ENCODE results near the gene PROSER3. TPM values are rescaled to one million over a fixed set of nuclear protein-coding genes. Genes with fewer than 3 reads are reported as not detected.

PROSER3 gene
- total RNA-seq, 4 donors from 2014 or later, result 3.7 to 9.7 (median 8.6) TPM

DNA sequence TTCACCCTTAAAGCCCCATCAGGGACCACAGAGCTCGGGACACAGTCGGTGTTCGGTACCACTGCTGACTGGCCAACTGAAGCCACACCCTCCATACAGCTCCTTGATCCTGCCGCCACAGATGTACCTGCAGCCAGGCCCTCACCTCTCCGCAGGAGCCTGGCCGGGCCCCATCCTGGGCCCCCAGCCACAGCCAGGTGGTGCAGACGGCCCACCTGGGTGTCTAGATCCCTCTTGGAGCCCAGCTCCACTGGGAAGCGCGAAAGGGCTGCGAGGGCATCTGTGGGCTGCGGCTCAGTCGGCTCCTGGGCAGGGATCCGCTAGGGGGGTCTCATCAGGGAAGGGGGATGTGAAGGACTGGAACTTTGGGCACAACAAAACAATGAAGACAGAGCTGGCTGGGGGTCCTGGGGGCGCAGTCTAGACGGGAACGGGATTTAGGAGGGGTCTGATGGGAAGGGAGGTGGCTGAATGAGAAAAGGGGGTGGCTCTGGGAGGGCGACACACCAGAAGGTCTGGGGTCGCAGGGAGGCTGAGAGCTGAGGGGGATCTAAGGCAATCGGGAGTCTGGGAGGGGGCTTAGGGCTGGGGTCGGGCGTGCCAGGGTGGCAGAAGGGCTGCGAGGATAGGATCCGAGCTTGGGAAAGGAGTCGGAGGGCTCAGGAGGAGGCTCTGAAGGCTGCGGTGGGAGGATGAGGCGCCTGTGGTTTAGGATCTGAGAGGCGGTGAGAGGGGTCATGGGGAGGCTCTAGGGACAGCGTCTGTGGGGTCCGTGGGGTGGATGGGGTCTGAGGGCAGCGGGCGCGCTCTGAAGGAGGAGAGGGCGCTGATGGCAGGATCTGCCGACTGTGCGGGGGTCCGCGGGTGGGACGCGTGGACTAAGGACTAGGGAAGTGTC lies 38.9 kb downstream of the PROSER3 start:
- DNase-seq, result no peak
- TF ChIP-seq, protein P1, sequence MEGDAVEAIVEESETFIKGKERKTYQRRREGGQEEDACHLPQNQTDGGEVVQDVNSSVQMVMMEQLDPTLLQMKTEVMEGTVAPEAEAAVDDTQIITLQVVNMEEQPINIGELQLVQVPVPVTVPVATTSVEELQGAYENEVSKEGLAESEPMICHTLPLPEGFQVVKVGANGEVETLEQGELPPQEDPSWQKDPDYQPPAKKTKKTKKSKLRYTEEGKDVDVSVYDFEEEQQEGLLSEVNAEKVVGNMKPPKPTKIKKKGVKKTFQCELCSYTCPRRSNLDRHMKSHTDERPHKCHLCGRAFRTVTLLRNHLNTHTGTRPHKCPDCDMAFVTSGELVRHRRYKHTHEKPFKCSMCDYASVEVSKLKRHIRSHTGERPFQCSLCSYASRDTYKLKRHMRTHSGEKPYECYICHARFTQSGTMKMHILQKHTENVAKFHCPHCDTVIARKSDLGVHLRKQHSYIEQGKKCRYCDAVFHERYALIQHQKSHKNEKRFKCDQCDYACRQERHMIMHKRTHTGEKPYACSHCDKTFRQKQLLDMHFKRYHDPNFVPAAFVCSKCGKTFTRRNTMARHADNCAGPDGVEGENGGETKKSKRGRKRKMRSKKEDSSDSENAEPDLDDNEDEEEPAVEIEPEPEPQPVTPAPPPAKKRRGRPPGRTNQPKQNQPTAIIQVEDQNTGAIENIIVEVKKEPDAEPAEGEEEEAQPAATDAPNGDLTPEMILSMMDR (IDR thresholded peaks at IDR 0.05), result no peak
- no peak for TF ChIP-seq POLR2A (IDR thresholded peaks at IDR 0.05)
- WGBS, 2 donors, result 15 to 24% methylated on average over 28 to 29 of the region's 39 CpGs
- peak overlapping the region in 2 of 4 donors; percentile 15 to 43 for H3K4me3 ChIP-seq
- no peaks in the 10 kb centered on the region for H3K36me3 ChIP-seq
- no peak overlapping the region for H3K27ac ChIP-seq
- H3K4me1 ChIP-seq, result no peaks in the 10 kb centered on the region
- intact Hi-C loops (cut with DNase I), result no loop called here
- H3K27me3 ChIP-seq, result peaks cover 0 to 75% (median 5%) of the 10 kb centered on the region in 4 donors
- H3K9me3 ChIP-seq, result no peaks in the 10 kb centered on the region

DNA sequence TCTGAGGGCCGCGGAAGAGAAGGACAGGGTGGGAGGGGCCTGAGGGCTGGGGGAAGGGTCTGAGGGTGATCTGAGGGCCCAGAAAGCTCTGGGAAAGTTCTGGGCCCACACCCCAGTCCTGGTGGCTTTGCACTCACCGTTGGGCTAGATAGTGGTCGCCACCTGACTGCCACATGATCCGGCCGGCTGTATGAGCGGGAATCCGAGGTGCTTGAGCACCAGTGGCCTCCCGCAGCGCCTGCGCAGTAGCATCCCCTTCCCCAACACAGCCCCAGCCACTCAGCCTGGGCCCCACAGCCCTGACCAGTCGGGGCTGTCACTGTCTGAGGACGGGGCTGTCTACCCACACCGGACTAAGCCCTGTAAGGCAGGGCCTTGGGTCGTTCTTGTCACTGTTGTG lies 39.7 kb downstream of the PROSER3 start:
- WGBS, 2 donors, result 6 to 14% methylated on average over 6 of the region's 15 CpGs
- H3K27me3 ChIP-seq, result peaks cover 0 to 71% (median 5%) of the 10 kb centered on the region in 4 donors

DNA sequence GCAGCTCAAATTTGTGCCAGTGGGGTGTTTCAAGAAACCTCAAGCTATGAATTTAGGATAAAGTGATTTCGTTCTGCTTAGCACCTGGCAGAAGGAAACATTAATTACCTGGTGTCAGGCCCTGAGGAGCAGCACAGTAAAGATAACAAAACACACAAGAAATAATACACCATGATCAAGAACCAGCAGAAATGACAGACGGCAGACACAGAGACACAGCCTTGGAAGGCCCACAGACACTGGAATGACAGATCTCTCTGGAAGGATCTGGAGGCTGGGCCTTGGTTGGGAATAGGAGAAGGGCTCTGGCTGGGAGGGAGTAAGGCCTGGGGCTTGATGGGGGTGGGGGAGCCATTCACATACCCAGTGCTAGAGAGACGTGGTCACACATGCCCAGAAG lies 43.9 kb downstream of the PROSER3 start:
- H3K27me3 ChIP-seq, result peaks cover 0 to 58% (median 3%) of the 10 kb centered on the region in 4 donors
- no peak overlapping the region for H3K27ac ChIP-seq
- no peak for TF ChIP-seq POLR2A (IDR thresholded peaks at IDR 0.05)
- TF ChIP-seq, protein P1 (IDR thresholded peaks at IDR 0.05), result no peak
- 29 to 41% methylated on average over 2 to 3 of the region's 3 CpGs for WGBS, 2 donors
- DNase-seq, result no peak
- intact Hi-C loops (cut with DNase I), result no loop called here
- no peaks in the 10 kb centered on the region for H3K9me3 ChIP-seq
- no peaks in the 10 kb centered on the region for H3K4me1 ChIP-seq
- no peaks in the 10 kb centered on the region for H3K36me3 ChIP-seq
- no peak overlapping the region for H3K4me3 ChIP-seq

More for the DNA sequence above, 39.7 kb downstream of the PROSER3 start:
- TF ChIP-seq, protein P1 (IDR thresholded peaks at IDR 0.05), result no peak
- no peak for TF ChIP-seq POLR2A (IDR thresholded peaks at IDR 0.05)
- Histone ChIP-seq H3K4me1 (no peaks in the 10 kb centered on the region), H3K9me3 (no peaks in the 10 kb centered on the region), H3K36me3 (no peaks in the 10 kb centered on the region), H3K27ac (no peak overlapping the region), H3K4me3 (peak overlapping the region in 2 of 4 donors; percentile 15 to 43)
- intact Hi-C loops (cut with DNase I), result no loop called here
- DNase-seq, result no peak

DNA sequence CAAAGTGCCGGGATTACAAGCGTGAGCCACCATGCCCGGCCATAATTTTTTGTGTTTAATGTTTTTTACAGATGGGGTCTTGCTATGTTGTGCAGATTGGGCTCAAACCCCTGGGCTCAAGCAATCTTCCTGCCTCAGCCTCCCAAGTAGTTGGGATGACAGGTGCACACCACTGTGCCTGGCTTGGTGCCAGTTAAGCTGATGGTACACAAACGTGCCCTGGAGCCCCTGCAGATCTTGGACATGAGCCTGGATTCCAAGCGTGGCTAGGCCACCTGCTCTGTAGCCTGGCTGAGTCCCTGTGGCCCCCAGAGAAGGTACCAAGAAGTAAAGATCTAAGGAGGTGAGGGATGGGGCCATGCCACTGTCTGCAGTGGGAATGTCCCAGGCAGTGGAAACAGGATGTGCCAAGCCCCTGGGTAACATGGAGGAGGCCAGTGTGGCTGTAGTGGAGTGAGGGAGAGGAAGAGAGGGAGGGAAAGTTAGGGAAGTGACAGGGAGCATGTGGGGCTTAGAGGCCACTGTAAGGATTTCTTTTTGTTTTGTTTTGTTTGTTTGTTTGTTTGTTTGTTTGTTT lies 47.6 kb downstream of the PROSER3 start:
- Histone ChIP-seq H3K9me3 (no peaks in the 10 kb centered on the region), H3K27me3 (peaks cover 0 to 43% (median 0%) of the 10 kb centered on the region in 4 donors), H3K36me3 (no peaks in the 10 kb centered on the region), H3K4me3 (no peak overlapping the region), H3K27ac (no peak overlapping the region), H3K4me1 (no peaks in the 10 kb centered on the region)
- intact Hi-C loops (cut with DNase I), result no loop called here
- TF ChIP-seq POLR2A (IDR thresholded peaks at IDR 0.05), result no peak
- TF ChIP-seq, protein P1 (IDR thresholded peaks at IDR 0.05), result no peak
- DNase-seq, result no peak
- WGBS, 2 donors, result 69 to 78% methylated on average over 3 to 4 of the region's 5 CpGs

DNA sequence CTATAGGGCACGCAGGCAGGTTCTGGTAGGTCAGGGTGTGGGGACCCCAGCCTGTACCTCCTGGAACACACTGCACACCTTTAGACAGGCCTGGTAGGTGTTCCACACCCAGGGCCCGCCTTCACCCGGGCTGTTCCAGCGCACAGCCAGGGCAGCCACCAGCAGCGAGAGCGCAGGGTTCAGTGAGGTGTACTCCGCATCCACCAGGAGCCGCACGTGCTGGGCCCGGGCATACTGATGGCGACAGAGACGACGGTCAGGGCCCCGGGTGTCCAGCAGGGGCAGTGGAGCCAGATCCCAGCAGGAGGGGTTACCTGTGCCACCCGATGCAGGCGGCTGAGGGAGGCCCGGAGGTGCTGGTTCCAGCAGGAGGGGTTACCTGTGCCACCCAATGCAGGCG lies 48.6 kb downstream of the PROSER3 start:
- Histone ChIP-seq H3K27ac (no peak overlapping the region), H3K4me3 (no peak overlapping the region), H3K4me1 (no peaks in the 10 kb centered on the region), H3K9me3 (no peaks in the 10 kb centered on the region), H3K36me3 (no peaks in the 10 kb centered on the region), H3K27me3 (peaks cover 0 to 36% (median 0%) of the 10 kb centered on the region in 4 donors)
- intact Hi-C loops (cut with DNase I), result no loop called here
- 83% methylated on average over 1 of the region's 18 CpGs; no CpG with 5 or more reads in 1 of the 2 donors for WGBS, 2 donors
- no peak for DNase-seq
- no peak for TF ChIP-seq POLR2A (IDR thresholded peaks at IDR 0.05)
- TF ChIP-seq, protein P1 (IDR thresholded peaks at IDR 0.05), result no peak
